Panc1 (cell line): ENCODE measurements around the gene GDPD5.

ENCODE experiments used
- CTCF ChIP-seq: fragments of 450-650 bp; IDR thresholded peaks from 2 replicates; pipeline ENCODE4 v1.5.1; 2017; ENCODE audit warnings: mild to moderate bottlenecking
- REST ChIP-seq, 2 experiments: IDR thresholded peaks; 2 replicates each; pipeline ENCODE4 v1.6.1; 2011 to 2012; ENCODE audit warnings: low read depth in 2 of 2, control low read depth in 1 of 2, low read length in 1 of 2, mild to moderate bottlenecking in 1 of 2, moderate library complexity in 1 of 2; ENCODE audit not compliant: insufficient read depth in 1 of 2
- SIN3A ChIP-seq: IDR thresholded peaks from 2 replicates; pipeline ENCODE4 v1.6.1; 2012; ENCODE audit warnings: low read depth, mild to moderate bottlenecking, low read length, moderate library complexity, borderline replicate concordance; ENCODE audit not compliant: insufficient read depth

GRCh38 chr11:75480185-75481175 is 45.3 kb downstream of the GDPD5 start:
- TF ChIP-seq CTCF (no peak), SIN3A (no peak), REST (IDR thresholded peaks at IDR 0.05; ENCODE audit: insufficient read depth in 1 of 2, low read depth in 2 of 2, low read length in 1 of 2) (no peak)
